ENCODE results near the gene PUSL1. TPM values are rescaled to one million over a fixed set of nuclear protein-coding genes. Genes with fewer than 3 reads are reported as not detected.

The PUSL1 gene
- total and polyA plus RNA-seq, 2 experiments from 2014 or later: 30.9 to 36.2 TPM

GRCh38 chr1:1295154-1295923 lies 13.1 kb upstream of the PUSL1 start:
- Histone ChIP-seq H4K20me1 (ENCODE audit: insufficient read depth) (no peaks in the 10 kb centered on the region), H3K4me2 (ENCODE audit: unreplicated experiment) (no peak overlapping the region), H3F3A (ENCODE audit: insufficient read depth) (no peaks in the 10 kb centered on the region), H3K36me3 (ENCODE audit: low read depth) (no peaks in the 10 kb centered on the region), H3K9ac (no peak overlapping the region), H2AFZ (no peak overlapping the region), H3K4me3 (no peak overlapping the region), H3K27ac (no peak overlapping the region), H3K9me3 (ENCODE audit: low read depth) (no peaks in the 10 kb centered on the region), H3K79me2 (ENCODE audit: insufficient read depth) (no peaks in the 10 kb centered on the region), H3K4me1 (ENCODE audit: insufficient read depth) (no peaks in the 10 kb centered on the region), H3K27me3 (replicated peaks; ENCODE audit: insufficient read depth) (no peaks in the 10 kb centered on the region), H3K9me2 (ENCODE audit: insufficient read depth) (no peaks in the 10 kb centered on the region)
- WGBS, 2 experiments (ENCODE audit: low coverage in 1 of 2, low lambda C conversion rate in 2 of 2, missing lambda C conversion rate in 2 of 2): 94 to 96% methylated on average over 30 to 35 of the region's 35 CpGs
- DNase-seq: no peak
- TF ChIP-seq EZH2 (IDR thresholded peaks at IDR 0.05; ENCODE audit: insufficient read depth, poor library complexity, severe bottlenecking): no peak
- TF ChIP-seq EZH2phosphoT487 (IDR thresholded peaks at IDR 0.05; ENCODE audit: insufficient read depth, low read depth): no peak
- in situ Hi-C loops (cut with MboI): no loop called here

DNA sequence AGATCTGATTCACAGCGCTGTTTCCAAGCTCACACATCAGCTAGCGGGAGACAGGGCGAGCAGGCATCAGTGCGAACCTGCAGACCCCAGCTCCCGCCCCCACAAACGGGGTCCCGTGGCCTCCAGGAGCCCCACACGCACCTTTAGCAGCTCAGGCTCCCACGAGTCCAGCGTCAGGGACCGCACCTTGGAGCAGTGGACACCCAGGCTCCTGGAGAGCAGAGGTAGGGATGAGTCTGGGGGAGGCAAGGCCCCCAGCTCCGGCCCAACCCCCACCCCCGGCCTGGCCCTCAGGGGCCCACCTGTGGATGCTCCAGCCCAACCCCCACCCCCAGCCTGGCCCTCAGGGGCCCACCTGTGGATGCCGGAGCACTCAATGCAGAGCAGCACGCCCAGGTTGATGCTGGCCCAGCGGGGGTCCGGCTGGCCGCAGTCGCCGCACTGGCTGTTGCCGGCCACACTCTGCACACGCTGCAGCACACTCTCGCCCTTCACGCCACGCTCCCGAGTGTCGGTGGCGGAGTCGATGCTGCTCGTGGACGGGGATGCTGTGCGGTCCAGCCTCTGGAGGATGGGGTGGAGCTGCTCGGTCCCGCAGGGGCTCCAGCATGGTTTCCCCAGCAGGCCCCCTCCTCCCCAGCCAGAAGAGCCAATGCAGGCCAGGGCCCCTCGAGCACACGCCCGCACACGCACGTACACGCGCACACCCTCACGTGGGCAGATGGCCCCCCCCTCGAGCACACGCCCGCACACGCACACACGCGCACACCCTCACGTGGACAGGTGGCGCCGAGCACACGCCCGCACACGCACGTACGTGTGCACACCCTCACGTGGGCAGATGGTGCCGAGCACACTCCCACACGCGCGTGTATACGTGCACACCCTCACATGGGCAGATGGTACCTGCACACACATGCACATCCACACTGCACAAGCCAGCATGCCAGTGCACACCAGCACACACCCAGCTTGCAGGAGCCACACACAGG lies 12.0 kb upstream of the PUSL1 start:
- no peak overlapping the region for H2AFZ ChIP-seq
- H4K20me1 ChIP-seq (ENCODE audit: insufficient read depth): no peaks in the 10 kb centered on the region
- TF ChIP-seq EZH2 (IDR thresholded peaks at IDR 0.05; ENCODE audit: insufficient read depth, poor library complexity, severe bottlenecking): no peak
- TF ChIP-seq EZH2phosphoT487 (IDR thresholded peaks at IDR 0.05; ENCODE audit: insufficient read depth, low read depth): no peak
- H3K9ac ChIP-seq: no peak overlapping the region
- H3K27me3 ChIP-seq (replicated peaks; ENCODE audit: insufficient read depth): no peaks in the 10 kb centered on the region
- no peaks in the 10 kb centered on the region for H3K9me2 ChIP-seq (ENCODE audit: insufficient read depth)
- no peaks in the 10 kb centered on the region for H3K79me2 ChIP-seq (ENCODE audit: insufficient read depth)
- H3K9me3 ChIP-seq (ENCODE audit: low read depth): no peaks in the 10 kb centered on the region
- WGBS, 2 experiments (ENCODE audit: low coverage in 1 of 2, low lambda C conversion rate in 2 of 2, missing lambda C conversion rate in 2 of 2): 96% methylated on average over 28 to 62 of the region's 62 CpGs
- in situ Hi-C loops (cut with MboI): no loop called here
- DNase-seq: no peak
- no peaks in the 10 kb centered on the region for H3K4me1 ChIP-seq (ENCODE audit: insufficient read depth)
- H3K36me3 ChIP-seq (ENCODE audit: low read depth): no peaks in the 10 kb centered on the region
- no peaks in the 10 kb centered on the region for H3F3A ChIP-seq (ENCODE audit: insufficient read depth)
- H3K4me3 ChIP-seq: no peak overlapping the region
- H3K27ac ChIP-seq: no peak overlapping the region
- no peak overlapping the region for H3K4me2 ChIP-seq (ENCODE audit: unreplicated experiment)

- Histone ChIP-seq H4K20me1 (ENCODE audit: insufficient read depth) (no peaks in the 10 kb centered on the region), H3K9me2 (ENCODE audit: insufficient read depth) (no peaks in the 10 kb centered on the region), H3K4me2 (ENCODE audit: unreplicated experiment) (no peak overlapping the region), H3K36me3 (ENCODE audit: low read depth) (no peaks in the 10 kb centered on the region), H3K4me3 (no peak overlapping the region), H3K9me3 (ENCODE audit: low read depth) (no peaks in the 10 kb centered on the region), H3F3A (ENCODE audit: insufficient read depth) (no peaks in the 10 kb centered on the region), H3K27me3 (replicated peaks; ENCODE audit: insufficient read depth) (no peaks in the 10 kb centered on the region), H2AFZ (no peak overlapping the region), H3K27ac (no peak overlapping the region), H3K4me1 (ENCODE audit: insufficient read depth) (no peaks in the 10 kb centered on the region), H3K9ac (no peak overlapping the region), H3K79me2 (ENCODE audit: insufficient read depth) (peaks cover 1% of the 10 kb centered on the region)
- DNase-seq: no peak
- in situ Hi-C loops (cut with MboI): no loop called here
- WGBS, 2 experiments (ENCODE audit: low coverage in 1 of 2, low lambda C conversion rate in 2 of 2, missing lambda C conversion rate in 2 of 2): 96 to 99% methylated on average over 25 to 30 of the region's 31 CpGs
- TF ChIP-seq EZH2 (IDR thresholded peaks at IDR 0.05; ENCODE audit: insufficient read depth, poor library complexity, severe bottlenecking) (no peak), EZH2phosphoT487 (IDR thresholded peaks at IDR 0.05; ENCODE audit: insufficient read depth, low read depth) (no peak)
Measured at GRCh38 chr1:1297802-1298424, 10.5 kb upstream of the PUSL1 start.
